GM21786 (cell line): ENCODE measurements around the gene TMTC1.

Experiments used
- ATAC-seq: cut with Tn5 transposase; IDR thresholded peaks from one replicate; pipeline ENCODE4 v1.9.1; 2021; ENCODE audit not compliant: unreplicated experiment

The TMTC1 gene

DNA sequence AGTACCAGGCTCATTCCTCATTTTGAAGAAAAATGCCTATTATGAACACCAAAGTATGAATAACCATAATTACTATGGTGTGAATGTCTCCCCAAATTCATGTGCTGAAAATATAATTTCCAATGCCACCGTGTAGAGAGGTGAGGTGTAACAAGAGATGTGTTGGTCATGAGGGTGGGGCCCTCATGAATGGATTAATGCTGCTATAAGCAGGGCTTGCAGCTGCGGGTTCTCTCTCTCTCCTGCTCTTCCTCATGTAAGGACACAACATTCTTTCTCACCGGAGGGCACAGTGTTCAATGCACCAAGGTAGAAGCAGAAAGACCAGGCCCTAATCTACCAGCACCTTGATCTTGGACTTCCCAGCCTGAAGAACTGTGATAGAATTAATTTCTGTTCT is 70.0 kb downstream of the TMTC1 start:
- no peak for ATAC-seq

DNA sequence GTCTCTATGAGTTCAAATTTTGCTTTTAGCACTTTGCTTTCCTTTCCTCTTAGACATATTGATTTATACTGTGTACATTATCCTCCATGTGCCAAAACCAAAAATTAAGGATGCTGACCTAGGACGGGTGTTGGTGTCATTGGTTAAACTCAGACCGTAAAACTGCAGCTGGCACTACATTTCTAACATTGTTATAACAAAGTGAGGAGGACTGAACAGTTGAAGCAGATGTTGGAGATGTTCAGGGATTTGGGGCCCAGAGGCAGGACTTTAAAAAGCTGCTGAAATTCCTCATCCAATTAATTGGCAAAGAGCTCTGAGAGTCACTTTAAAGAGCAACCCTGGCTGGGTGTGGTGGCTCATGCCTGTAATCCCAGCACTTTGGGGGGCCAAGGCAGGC is 72.4 kb downstream of the TMTC1 start:
- ATAC-seq: no peak

DNA sequence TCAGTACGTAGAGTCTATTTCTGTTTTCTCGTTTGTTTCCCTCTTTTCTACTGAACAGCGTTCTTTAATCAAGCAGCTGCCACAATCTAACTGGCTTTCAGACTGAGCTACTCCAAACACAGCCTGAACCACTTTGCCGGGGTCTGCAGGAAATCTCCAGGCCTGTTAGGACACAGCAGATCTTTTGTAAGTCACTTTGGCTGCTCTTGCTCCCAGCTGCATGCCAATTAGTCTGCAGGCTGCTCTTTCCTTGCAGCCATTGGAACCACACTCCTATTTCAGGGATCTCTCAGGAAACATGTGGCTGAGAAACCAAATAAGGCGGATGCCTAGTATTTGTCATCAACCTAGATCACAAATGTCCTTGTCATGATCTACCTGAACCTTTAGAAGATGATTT is 73.6 kb downstream of the TMTC1 start:
- ATAC-seq: no peak

DNA sequence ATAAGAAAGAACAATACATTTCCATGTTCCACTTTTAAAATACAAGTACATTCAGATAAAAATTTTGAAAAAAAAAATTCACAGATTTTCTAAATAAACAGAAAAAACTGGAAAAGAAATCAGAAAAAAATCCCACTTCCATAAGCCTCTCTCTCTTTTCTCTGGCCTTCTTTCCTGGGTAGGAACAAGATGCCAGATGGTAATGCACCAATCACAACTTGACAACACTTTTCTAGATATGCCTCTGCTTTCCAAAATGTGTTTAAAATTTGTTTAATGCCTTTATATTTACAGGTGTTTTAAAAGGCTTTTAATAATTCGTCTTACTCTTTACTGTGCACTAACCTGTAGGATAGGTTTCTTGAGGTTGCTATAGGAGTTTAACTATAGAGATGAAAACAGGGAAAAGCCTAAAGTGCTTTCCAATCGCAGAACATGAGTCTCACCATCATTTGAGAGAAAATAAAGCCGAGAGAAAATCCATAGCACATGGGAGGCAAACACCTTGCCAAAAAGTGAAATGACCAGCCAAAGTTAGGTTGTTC is 74.2 kb downstream of the TMTC1 start:
- no peak for ATAC-seq

DNA sequence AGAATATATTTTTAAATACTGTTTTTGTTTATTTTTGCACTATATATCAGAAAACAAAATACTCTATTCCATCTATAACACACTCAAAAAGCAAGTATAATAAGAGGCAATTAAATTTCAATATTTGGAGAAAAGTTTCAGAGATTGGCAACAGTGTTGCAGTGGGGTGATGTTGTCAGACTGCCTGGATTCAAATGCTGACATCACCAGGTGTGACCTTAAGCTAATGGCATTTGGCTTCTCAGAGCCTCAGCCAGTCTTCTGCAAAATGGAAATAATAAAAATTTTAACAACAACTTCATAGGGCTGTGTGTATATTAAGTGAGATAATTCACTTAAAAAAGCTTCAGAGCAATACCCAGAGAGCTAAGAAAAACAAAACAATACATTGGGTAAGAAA is 74.7 kb downstream of the TMTC1 start:
- no peak for ATAC-seq

DNA sequence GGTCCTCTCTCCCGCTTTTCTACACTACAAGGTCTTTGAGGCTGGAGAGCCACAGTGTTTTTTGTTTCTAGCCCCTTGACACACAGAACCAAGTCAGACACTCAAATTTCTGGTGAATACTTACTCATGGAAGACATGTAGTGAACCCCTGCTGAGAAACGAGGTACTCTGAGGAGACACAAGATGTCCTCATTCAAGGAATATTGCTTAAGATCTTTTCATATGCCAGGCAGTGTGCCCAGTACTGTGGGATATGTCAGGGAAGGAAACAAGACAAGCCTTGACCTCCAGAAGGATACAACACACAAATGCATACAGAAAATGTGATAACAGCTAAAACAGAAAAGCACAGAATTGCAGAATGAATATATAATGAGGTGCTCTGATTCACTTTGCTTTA is 75.9 kb downstream of the TMTC1 start:
- ATAC-seq: no peak

DNA sequence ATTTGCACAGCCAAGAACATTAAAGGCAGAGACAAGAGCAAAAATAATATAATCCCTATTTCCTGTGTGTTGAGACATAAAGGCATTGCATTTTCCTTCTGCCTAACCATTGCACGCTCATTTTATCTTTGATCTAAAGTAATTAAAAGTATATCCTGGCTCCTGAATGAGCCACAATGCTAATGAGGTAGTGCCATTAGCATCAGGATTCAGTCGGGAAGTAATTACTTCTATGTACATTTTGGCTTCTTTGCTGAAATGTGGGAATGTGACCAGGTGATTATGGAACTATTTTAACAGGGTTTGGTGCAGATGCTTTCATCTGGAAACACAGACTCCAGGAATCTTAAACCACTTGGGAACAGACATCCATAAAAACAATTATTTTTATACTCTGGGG is 77.4 kb downstream of the TMTC1 start:
- no peak for ATAC-seq

DNA sequence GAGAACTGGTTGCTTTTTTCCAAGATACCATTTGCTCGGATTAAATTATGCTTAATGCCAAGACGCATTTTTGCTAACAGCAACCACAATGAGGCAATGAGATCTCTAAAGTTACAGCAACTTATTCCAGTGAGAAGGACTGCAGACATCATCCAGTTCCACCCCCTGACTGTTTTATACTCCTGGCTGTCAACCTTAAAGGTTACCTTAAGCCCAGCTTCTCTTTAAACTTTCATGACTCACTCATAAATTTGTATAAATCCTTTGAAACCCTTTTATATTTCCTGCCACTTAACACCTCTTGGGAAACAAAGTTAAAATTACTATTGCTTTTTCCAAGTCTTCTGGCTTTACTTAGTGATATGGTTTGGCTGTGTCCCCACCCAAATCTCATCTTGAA is 80.2 kb downstream of the TMTC1 start:
- no peak for ATAC-seq

DNA sequence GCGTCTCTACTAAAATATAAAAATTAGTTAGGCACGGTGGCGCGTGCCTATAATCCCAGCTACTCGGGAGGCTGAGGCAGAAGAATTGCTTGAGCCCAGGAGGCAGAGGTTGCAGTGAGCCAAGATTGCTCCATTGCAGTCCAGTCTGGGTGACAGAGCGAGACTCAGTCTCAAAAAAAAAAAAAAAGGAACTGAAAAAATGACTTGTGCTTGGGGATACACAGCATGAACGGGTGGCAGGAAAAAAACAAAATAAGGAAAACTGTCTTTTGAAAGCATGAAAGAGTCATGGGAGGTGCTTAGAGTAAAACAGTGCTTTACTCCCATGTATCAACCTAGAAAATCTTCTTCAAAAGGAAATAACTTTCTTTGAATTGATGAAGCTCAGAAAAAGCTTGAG is 80.8 kb downstream of the TMTC1 start:
- no peak for ATAC-seq

DNA sequence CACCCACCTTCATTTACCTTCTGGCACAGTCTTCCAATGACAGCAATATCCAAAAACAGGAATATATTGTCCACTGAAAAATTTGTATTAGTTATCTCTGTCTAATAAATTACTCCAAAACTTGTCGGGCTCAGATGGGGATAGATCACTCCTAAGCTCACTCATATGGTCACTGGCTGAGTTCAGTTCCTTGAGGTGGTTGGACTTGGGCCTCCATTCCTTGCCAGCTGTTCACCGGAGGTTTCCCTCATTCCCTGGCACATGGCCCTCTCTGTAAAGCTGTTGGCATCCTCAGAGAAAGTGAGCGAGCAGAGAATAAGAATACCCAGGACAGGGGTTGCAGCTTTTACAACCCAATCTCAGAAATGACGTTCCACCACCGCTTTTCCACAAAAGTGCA is 81.5 kb downstream of the TMTC1 start:
- ATAC-seq: no peak

DNA sequence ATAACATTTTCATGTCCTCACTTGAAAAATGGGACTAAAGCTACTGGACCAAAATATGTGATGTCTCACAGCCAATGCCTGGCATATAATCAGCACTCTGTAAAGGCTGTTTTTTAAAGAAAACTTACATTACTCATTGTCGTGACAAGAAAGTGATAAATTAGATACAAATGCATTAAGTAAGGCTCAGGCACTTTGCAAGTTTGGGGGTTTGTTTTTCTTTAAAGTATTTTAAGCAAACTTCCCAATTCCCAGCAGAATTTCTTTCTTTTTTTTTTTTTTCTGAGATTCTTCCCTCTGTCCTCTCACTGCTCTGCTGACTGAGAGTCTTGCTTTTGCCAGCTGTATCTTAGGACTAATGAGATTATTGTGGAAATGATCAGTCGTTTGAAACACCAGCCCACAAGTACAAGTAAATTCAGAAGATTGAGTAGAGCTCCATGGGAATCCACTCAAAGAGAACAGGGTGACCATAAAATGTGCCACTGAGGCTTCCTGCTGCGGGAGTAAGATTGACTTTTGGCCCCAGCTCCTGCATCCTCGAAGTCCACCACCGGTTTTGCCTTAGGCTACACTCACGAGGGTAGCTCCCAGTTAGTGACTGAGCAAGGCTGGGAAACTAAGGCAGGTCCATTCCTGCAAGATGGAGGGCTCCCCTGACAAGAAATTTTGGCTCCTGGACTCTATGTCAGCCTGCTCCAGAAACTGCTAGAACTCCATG is 82.8 kb downstream of the TMTC1 start:
- no peak for ATAC-seq

DNA sequence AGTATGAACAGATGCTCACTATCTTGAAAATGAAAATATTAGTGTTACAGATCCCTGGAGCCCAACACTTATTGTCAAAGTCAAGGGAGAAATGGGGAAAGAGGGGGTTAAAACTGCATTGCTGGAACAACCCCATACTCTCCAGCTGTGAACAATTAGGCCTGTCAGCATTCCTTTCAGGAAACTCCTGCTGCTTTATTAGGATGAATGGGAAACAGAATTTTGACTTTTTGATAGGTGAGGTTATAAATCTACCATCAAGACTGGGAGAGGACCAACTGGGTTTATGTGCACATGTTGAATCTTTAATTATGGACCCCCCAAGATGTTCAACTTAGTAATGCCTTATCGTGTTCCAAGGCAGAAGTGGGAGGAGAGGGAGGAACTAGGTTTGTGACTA is 85.0 kb downstream of the TMTC1 start:
- no peak for ATAC-seq

DNA sequence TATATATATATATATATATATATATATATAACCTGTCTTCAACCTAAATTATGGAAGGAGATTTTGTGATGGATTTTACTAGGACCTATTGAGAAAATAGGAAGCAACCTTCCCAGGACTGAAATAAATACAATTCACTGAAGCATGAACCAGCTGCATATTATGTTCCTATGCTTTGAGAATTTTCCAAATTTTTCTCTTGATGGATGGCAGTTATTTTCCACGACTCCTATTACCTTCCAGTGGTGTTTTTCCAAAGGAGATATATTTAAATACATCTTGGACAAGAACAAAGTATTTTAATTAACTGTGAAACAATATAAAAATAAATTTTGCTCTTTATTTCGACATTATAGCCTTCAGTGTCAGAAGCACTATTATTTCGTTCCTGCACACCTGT is 87.9 kb downstream of the TMTC1 start:
- ATAC-seq: no peak

DNA sequence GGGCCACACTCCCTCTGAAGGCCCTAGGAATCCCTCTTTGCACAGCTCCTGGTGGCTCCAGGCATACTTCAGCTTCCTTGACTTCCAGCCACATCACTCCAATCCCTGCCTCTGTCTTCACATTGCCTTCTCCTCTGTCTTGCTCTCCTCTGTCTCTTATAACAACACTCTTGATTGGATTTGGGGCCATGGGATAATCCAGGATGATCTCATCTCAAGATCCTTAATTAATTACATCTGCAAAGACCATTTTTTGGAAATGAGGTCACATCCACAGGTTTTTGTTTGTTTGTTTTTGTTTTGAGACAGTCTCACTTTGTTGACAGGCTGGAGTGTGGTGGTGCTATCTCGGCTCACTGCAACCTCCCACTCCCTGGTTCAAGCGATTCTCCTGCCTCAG is 88.7 kb downstream of the TMTC1 start:
- ATAC-seq: no peak

DNA sequence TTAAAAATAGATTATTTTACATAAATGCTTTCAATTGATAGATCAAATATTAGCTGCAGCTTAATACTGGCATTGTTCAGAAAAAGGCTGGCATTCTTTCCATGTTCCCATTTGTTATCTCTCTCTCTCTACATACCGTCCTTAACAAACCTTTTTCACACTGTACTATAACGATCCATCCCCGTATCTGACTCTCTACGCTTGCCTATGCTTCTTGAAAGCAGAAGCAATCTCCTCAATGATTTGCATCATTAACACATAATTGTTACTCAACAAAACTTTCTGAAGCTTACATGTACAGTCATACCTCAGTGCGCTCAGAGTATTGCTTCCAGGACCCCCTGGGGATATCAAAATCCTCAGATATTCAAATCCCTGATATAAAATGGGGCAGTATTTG is 89.7 kb downstream of the TMTC1 start:
- no peak for ATAC-seq

DNA sequence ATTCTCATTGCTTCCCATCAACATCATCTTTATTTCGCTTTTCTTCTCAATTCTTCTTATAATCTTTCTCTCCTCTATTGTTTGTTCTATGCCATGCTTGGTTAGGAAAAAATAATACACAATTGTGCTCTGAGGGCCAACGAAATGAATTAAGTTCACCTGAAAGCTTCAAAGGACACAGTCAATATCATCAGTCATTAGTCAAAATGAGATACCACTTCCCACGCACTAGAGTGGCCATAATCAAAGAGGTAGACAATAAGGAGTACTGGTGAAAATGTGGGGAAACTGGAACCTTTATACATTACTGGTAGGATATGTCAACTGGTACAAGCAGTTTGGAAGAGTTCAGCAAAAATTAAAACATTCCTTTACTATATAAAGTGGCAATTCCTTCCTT is 91.5 kb downstream of the TMTC1 start:
- ATAC-seq: no peak

DNA sequence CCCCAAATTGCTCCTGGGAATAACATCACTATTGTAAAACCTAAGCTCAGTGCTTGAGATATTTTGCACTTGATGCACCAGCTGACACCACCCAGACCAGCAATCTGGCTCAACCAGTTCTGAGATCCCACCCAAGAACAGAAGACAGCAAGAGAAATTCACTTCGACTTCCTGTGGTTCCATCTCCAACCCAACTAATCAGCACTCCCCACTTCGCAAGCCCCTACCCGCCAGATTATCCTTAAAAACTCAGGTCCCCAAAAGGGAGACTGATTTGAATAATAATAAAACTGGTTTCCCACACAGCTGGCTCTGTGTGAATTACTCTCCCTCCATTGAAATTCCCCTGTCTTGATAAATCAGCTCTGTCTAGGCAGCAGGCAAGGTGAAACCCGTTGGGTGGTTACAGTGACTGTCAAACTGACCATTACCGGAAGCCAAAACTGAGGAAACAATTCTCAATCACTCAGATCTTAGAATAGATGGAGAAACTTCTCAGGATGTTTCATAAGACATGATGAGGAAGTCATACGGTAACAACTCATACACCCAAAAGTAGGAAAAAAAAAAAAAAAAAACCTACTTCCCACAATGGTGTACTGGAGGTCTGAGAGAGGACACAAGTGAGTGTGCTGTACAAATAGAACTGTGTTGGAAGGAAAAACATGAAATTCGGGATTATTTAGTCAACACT is 92.4 kb downstream of the TMTC1 start:
- peak; percentile 62 for ATAC-seq

DNA sequence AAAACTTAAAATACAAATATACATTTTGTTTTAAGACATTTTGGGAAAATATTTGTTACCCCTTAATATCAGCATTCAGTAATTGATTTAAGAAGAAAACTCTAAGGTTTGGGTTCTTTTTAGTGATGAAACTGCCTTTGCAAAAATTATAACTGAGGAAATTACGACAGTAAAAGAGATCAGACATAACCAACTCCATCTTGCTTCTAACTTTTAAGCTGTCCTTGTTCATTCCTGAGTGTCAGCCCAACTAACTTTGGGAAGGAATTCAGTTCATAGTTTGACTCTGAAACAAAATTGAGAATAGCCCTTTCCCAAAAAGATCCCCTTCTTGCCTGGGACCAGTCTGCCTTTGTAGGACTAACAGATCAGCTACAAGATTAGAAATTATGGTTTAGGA is 93.0 kb downstream of the TMTC1 start:
- ATAC-seq: no peak

DNA sequence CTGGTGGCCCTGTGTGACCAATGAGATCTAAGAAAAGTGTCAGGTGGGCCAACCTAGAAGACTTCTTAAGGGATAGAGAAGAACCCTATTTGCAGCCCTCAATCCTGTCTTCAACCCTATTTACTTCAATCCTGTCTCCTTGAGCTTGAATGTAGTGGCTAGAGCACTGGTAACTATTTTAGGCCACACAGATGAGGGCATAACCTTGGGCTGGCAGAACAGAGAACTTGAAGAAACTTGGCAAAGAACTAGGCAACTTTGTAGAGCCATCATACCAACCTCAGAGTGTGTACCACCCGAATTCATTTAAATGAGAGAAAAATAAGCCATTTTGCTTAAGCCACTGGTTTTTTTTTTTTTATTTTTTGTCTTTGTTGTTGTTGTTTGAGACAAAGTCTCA is 94.8 kb downstream of the TMTC1 start:
- no peak for ATAC-seq

DNA sequence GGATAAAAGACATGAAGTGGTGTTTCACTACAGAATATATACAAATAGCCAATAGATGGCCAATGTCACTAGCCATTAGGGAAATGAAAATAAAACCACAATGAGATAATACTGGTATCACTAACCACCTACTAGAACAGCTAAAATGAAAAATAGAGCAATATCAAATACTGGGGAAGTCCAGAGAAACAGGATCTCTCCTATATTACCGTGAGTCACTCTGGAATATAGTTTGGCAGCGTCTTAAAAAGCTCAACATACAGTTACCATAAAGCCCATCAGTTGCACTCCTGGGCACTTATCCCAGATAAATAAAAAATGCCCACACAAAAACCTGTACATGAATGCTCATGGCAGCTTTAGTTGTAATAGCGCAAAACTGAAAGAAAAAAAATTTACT is 101.7 kb downstream of the TMTC1 start:
- ATAC-seq: no peak

DNA sequence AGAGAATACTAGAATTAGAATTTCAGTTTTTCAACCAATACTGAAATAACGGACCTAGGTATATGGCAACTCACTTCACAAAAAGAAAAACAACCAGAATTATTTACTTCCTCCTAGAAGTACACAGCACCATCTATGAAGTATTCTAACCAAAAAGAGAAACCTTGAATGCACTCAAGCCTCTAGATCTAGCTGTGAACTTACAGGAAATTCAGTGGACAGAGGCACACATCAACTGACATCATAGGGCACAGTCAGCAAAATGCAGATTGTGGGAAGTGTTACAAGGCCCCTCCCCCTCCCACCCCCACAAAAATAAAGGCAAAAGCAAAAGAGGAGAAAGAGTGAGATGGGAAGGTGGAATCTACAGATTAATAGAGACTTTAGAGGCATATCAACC is 102.4 kb downstream of the TMTC1 start:
- no peak for ATAC-seq

DNA sequence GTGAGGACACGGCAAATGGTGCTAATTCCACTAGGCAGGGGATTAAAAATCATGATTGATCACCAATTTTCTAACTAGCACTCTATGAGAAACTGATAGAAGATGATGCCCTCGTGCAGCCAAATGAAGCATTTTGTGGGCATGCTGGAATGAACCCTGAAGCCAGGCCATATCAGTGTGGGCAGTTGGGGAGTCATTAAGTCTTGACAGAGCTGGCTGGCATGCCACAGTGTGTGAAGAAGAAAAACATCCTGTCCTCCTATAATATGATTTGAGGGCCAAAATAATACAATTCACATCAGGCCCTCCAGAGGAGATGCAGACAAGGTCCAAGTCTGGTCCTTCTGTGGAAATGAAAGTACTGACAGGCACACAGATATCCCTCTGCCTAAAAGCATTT is 107.1 kb downstream of the TMTC1 start:
- ATAC-seq: no peak

DNA sequence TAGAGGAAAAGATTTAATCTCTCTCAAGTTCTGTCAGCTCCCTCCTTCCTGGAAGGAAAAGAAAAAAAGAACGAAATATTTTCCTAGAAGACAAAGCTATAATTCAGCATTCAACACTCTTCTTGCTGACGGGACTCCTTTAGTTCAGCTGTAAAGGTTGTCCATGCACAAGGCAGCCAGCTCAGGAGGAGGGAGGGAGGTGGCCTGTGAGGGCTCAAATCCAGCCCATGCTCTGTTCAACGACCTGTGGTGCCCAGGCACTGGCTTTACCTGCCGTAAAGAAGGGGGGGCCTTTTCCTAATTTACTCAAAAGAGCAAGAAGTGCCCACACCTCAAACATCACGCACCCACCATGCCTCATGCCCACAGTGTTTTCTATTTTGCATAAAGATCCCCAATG is 109.3 kb downstream of the TMTC1 start:
- no peak for ATAC-seq
